Limb (tissue), 2 donors: ENCODE measurements around the gene NAT16.

Experiments used
- DNase-seq, 2 donors: peaks; one replicate each; pipeline ENCODE4 v3.0.0-alpha.2; 2016; ENCODE audit errors: extremely low spot score in 2 of 2

NAT16 gene

GRCh38 chr7:101171442-101171837 is 8.7 kb downstream of the NAT16 start:
- no peak for DNase-seq

DNA sequence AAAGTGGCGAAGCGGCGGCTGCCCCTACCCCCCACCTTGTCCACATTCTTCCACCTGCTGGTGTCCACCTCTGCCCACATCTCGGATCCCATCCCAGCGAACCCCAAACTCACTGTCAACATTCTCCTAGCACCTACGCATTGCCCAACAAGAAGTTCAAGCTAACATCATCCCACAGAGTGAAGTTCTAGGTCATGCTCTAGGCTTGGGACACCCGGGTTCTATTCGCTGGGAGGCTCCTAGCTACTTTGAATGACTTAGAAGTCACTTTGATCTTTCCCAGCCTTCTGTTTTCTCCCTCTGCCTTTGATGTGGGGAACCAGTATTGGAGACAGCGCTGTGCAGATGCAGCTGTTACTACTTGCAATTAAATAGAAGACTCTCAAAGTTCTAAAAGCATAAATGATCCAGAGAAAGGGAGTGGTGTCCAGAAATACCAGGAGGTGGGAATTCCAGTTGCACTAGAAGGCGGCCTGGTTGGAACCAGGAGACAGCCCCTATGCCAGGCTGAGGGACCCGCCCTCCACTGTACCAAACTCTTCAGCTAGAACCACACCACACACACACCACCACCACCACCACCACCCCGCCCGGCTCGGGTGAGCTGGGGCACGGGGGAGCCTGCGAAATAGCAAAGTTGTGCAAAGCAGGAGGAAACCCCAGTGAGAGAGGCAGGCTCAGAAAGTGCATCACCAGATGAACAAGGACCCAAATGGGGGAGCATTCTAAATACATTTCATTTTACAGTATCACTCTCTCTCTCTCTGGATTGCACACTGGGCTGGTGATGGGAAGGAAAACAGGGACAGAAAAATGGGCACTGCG is 9.3 kb downstream of the NAT16 start:
- no peak for DNase-seq

- peak; percentile 52 to 89 for DNase-seq
Observed at GRCh38 chr7:101169838-101170551, 10.1 kb downstream of the NAT16 start.

- no peak for DNase-seq
Observed at GRCh38 chr7:101169110-101169837, 10.8 kb downstream of the NAT16 start.

DNA sequence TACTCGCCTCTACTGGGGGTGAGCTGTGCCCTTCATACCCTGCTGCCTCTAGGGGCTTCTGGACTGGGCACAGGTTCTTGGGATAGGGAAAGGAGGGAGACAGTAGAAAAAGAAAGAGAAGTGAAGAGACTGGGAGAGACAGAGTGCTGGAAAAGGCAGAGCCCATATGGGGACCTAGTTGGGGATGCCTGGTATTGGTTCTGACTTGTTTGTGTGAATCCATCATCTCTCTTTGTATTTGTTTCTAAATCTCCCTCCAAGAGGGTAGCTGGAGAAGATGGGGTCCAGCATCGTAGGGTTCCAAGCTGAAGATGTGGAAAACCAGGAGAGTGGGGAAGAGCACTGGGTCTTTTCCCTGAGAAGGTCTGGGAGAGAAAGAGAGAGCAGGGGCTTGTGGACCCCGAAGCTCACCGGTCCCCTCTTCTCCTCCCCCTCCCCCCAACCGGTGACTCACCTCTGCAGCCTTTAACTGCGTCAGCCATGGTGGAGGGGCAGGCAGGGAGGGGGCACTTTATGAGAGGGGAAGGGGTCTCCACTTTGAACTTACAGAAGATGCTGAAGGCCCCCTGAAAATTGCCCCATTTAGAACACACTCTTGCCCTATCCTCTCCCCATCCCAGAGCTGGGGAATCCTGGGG is 11.6 kb downstream of the NAT16 start:
- DNase-seq = no peak

GRCh38 chr7:101167645-101168411 is 12.3 kb downstream of the NAT16 start:
- DNase-seq = no peak

GRCh38 chr7:101166909-101167644 is 13.0 kb downstream of the NAT16 start:
- DNase-seq = peak in 1 of 2 donors; percentile 37

GRCh38 chr7:101166648-101166908 is 13.5 kb downstream of the NAT16 start:
- peak in 1 of 2 donors; percentile 38 for DNase-seq

DNA sequence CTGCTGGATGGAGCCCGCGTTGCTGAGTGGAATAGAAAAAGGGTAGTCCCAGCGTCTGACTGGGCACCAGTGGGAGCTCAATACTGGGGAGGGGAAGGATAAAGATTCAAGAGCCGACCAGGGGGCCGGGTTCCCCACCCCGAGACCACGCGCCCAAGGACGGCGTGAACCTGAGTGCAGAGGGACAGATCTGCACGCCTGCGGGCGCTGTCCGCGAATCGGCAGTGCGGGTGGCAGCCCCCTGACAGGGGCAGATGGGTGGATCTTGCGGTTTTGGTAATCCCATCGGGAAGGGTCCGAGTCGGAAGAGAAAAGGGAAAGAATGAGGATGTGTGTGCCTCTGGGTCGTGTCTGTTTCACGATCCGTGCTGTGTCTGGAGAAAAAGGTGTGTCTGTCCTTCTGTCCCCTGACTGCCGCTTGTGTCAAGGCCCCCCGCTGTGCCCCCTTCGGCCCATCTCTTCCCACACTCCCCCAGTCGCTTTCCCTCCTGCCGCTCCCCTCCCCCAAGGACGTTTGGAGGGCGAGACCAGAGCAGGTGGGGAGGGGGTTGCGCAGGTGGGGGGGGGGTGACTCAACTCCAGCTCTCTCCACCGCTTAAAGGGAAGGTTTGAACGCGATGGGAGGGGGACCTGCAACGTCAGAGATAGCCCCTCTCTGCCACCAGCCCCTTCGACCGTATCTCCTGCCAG is 14.0 kb downstream of the NAT16 start:
- peak in 1 of 2 donors; percentile 43 for DNase-seq

GRCh38 chr7:101165075-101165957 is 14.8 kb downstream of the NAT16 start, which contains the start of gene VGF:
VGF (minus strand) TSS chr7:101165569; CDS start chr7:101164843, 726 bp downstream.
- DNase-seq = peak; percentile 93 to 95

GRCh38 chr7:101164071-101164840 is 15.8 kb downstream of the NAT16 start:
- peak in 1 of 2 donors; percentile 71 for DNase-seq

DNA sequence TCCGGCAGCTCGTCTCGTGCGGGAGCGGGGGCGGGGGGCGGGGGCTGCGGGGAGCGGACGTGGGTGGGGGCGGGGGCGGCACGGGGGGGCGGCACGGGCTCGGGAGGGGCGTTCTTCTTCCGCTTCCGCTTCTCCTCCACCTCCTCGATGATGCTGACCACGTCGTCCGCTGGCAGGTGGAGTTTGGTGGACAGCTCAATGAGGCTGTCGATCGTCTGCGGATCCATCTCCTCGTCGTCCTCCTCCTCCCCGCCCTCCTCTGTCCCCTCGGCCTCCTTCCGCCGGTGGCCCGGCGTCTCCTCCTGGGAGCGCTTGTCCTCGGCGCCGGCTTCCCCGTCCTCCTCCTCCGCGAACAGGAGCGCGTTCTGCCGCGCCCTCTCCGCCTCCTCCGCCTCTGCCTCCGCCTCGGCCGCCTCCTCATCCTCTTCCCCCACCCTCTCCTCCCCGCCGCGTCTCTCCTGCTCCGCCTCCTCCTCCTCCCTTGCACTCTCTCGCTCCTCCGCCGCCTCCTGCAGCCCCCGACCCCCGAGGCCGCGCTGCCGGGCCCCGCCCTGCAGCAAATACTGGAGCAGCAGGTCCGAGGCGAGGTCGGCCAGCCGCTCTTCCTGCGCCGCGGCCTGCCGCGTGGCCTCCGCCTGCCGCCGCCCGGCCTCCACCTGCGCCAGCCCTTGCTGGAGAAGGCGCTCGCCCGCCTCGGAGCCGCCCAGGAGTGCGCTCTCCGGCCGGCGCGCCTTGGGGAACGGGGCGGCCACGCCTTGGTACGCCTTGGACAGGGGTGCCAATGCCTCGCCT is 16.6 kb downstream of the NAT16 start:
- peak in 1 of 2 donors; percentile 60 for DNase-seq

GRCh38 chr7:101162551-101163278 is 17.4 kb downstream of the NAT16 start:
- DNase-seq = peak in 1 of 2 donors; percentile 75

- DNase-seq = no peak
Observed at GRCh38 chr7:101161692-101162471, 18.2 kb downstream of the NAT16 start.

GRCh38 chr7:101160910-101161309 is 19.2 kb downstream of the NAT16 start:
- no peak for DNase-seq
